ENCODE results near the gene H2BW2.

DNA sequence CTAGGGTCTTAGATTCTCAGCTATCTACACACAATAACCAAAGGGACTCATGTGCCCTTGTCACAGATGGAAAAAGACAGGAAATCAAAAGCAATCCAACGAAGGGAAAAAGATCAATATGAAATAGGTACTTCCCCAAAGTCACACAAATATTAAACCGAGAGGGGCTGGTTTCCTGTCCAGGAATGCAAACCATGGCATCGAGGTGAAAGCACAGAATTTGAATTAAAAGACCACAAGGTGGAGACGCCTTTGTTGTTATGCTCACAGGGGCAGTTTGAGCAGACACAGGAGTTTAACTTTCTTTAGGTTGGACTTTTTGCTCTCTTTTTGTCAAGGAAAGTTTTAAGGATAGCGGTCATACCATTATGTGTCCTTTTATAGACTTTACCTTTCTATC is 40.5 kb upstream of the H2BW2 start:
- TF ChIP-seq, protein P1, sequence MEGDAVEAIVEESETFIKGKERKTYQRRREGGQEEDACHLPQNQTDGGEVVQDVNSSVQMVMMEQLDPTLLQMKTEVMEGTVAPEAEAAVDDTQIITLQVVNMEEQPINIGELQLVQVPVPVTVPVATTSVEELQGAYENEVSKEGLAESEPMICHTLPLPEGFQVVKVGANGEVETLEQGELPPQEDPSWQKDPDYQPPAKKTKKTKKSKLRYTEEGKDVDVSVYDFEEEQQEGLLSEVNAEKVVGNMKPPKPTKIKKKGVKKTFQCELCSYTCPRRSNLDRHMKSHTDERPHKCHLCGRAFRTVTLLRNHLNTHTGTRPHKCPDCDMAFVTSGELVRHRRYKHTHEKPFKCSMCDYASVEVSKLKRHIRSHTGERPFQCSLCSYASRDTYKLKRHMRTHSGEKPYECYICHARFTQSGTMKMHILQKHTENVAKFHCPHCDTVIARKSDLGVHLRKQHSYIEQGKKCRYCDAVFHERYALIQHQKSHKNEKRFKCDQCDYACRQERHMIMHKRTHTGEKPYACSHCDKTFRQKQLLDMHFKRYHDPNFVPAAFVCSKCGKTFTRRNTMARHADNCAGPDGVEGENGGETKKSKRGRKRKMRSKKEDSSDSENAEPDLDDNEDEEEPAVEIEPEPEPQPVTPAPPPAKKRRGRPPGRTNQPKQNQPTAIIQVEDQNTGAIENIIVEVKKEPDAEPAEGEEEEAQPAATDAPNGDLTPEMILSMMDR (IDR thresholded peaks at IDR 0.05) = no peak
- no peak for TF ChIP-seq POLR2AphosphoS5 (IDR thresholded peaks at IDR 0.05)
- no peak for TF ChIP-seq POLR2A (IDR thresholded peaks at IDR 0.05)

Measured in gastroesophageal sphincter (tissue), 3 donors.